Muscle layer of duodenum (tissue), 2 donors: ENCODE results near the gene ILDR2.
A peak's percentile ranks its signal among the peaks of the same experiment; 100 is the strongest.

Experiments
- H3K27ac ChIP-seq: one replicate; pipeline ENCODE4 v1.7.0; 2013; ENCODE audit warnings: mild to moderate bottlenecking, low read length
- H3K27me3 ChIP-seq: one replicate; pipeline ENCODE4 v1.7.0; 2013; ENCODE audit warnings: low read depth, mild to moderate bottlenecking, control low read depth, low read length
- H3K36me3 ChIP-seq, 2 donors: one replicate each; pipeline ENCODE4 v1.7.0; 2013; ENCODE audit warnings: low read length in 2 of 2, control low read depth in 1 of 2, mild to moderate bottlenecking in 1 of 2; ENCODE audit not compliant: insufficient read depth in 2 of 2, control insufficient read depth in 1 of 2
- H3K4me1 ChIP-seq, 2 donors: one replicate each; pipeline ENCODE4 v1.7.0; 2013; ENCODE audit warnings: low read length in 2 of 2, mild to moderate bottlenecking in 2 of 2, control low read depth in 1 of 2, moderate library complexity in 1 of 2; ENCODE audit not compliant: insufficient read depth in 2 of 2, control insufficient read depth in 1 of 2
- H3K4me3 ChIP-seq, 2 donors: one replicate each; pipeline ENCODE4 v1.7.0; 2013; ENCODE audit warnings: low read length in 2 of 2, low read depth in 1 of 2, mild to moderate bottlenecking in 1 of 2
- H3K9me3 ChIP-seq, 2 donors: one replicate each; pipeline ENCODE4 v1.7.0; 2013; ENCODE audit warnings: low read length in 2 of 2, control low read depth in 1 of 2, mild to moderate bottlenecking in 1 of 2; ENCODE audit not compliant: control insufficient read depth in 1 of 2
- donor health status: healthy.

The ILDR2 gene

DNA sequence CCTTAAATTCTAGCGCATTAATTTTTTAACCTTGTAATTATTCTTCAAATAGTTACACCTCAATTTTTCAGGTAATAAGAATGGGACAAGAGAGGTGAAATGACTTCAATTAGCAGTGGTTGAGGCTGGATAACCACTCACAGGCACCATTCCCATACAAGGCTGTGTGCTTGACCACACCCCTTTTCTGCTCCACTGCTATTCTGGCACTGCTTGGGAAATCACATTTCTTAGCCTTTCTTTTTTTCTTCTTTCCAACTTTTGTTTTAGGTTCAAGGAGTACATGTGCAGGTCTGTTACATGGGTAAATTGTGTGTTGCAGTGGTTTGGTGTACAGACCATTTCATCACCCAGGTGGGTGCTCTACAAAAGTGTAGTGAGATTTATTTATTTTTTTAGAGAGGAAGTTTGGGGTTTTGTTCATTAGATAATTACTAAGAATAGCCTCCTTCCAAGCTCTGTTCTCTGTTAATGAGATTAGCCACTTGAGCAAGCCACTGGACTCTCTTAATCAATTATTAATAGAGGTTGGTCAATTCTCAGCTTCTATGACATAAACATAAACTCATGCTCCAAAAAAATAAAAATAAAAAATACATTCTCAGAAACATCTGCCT, 14.4 kb downstream of the ILDR2 start:
- Histone ChIP-seq H3K27me3 (no peaks in the 10 kb centered on the region), H3K9me3 (no peaks in the 10 kb centered on the region), H3K36me3 (no peaks in the 10 kb centered on the region), H3K27ac (no peak overlapping the region), H3K4me3 (no peak overlapping the region), H3K4me1 (no peaks in the 10 kb centered on the region)

DNA sequence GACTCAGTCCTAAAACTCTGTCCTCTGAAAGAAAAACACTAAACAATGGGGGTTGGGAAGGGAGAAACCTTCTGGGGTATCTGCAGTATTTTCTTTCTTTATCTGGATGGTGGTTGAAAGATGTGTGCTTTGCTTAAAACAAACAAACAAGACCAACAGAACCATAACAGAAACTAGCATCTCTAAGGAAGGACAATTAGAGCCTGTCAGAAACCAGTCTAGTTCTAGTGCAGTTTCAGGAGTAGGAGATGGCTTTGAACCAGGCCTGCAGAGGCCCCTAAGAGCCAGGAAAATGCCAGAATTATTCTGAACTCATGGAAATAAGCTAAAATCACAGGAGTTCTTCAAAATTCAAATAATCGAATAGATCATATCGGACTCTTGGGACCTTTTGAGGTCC, 18.5 kb downstream of the ILDR2 start:
- Histone ChIP-seq H3K4me1 (peaks cover 0 to 3% of the 10 kb centered on the region in 2 donors), H3K27me3 (no peaks in the 10 kb centered on the region), H3K36me3 (no peaks in the 10 kb centered on the region), H3K4me3 (no peak overlapping the region), H3K9me3 (no peaks in the 10 kb centered on the region), H3K27ac (no peak overlapping the region)

DNA sequence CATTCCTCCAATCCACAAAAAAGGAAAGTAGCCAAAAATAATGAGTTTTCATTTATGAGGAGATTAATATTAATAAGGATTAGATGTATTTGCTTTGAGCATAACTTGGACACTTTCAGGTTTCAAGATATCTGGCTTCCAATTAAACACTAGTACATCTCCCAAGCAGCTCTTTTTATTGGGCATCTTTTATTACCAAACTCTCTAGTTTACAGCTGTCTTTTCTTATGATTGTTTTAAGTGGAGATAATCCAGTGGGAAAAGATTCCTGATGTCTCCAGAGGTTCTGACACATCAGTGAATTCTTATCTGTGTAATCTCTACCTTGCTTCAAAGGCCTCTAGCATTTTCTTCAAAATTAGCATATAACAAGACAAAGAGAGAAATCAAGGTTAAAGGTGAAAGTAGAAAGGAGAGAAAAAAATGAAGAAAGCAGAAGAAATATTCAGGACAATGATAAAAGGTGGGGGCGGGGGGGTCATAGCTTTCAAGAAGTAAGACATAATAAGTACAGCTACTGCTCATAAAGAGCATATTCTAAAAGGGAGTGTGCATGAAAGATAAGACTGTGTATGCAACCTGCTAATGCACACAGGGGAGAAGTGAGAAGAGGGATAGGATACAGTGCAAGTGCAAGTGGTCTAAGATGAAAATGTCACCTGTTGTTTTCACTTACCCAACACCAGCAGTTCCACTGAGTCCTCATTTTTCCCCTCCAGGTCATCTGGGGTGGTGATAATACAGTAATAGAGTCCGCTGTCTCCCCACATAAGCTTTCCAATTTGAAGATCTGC, 19.1 kb downstream of the ILDR2 start:
- no peaks in the 10 kb centered on the region for H3K27me3 ChIP-seq

DNA sequence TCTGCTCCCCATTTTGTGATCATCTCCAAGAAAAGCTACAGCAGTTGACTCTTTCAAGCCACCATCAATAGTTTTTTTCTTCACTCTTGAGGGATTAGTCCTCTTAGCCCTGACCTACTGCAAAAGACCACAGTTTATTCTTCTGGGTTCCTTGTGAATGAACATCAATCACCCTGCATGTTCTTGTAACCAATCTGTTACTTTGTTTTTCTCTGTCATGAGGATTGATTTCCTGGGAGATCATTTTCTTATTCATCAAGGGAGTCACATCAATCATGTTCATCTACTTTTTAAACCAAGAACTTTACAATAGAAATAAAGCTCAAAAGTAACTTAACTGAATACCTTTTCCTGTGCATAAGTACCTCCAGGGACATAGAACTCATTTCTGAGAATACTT, 21.8 kb downstream of the ILDR2 start:
- H3K9me3 ChIP-seq, result no peaks in the 10 kb centered on the region
- peaks cover 0 to 3% of the 10 kb centered on the region in 2 donors for H3K4me1 ChIP-seq
- H3K27me3 ChIP-seq, result no peaks in the 10 kb centered on the region
- H3K27ac ChIP-seq, result no peak overlapping the region
- no peak overlapping the region for H3K4me3 ChIP-seq
- no peaks in the 10 kb centered on the region for H3K36me3 ChIP-seq

More for the DNA sequence above, 19.1 kb downstream of the ILDR2 start:
- H3K4me1 ChIP-seq, result peaks cover 0 to 3% of the 10 kb centered on the region in 2 donors
- no peak overlapping the region for H3K4me3 ChIP-seq
- H3K9me3 ChIP-seq, result no peaks in the 10 kb centered on the region
- no peaks in the 10 kb centered on the region for H3K36me3 ChIP-seq
- H3K27ac ChIP-seq, result no peak overlapping the region

DNA sequence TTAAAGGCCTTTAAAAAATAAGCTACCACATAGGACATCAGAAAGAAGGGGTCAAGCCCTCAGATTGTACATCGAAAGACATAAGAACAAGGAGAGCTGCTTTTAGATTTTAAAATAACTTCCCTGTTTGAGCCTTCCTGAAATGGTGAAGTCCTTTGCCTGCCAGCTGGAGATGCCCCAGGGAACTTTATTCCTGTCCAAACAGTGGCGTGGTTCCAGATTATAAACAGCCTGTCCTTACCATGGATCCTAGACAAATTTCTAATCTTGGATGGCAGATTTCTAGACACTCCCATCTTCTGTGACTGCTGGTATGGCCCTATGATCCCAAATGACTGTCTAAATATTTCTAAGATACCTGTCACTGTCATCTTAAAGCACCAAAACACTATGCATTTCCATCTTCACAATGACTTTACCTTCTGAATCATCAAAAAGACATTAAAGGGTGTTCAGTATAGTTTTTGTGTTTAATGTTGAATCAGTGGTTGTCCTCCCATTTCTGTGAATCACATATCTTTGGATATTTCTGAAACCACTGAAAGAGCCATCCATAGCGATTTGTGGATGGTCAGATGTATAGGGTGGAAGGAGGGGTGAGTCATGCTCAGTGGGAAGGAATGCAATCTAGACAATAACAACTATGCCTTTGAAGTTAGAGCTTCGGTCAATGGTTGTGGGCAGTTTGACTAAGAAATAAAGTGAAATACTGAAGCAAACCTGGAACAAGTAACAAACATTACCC, 23.2 kb downstream of the ILDR2 start:
- peaks cover 0 to 8% of the 10 kb centered on the region in 2 donors for H3K4me1 ChIP-seq

DNA sequence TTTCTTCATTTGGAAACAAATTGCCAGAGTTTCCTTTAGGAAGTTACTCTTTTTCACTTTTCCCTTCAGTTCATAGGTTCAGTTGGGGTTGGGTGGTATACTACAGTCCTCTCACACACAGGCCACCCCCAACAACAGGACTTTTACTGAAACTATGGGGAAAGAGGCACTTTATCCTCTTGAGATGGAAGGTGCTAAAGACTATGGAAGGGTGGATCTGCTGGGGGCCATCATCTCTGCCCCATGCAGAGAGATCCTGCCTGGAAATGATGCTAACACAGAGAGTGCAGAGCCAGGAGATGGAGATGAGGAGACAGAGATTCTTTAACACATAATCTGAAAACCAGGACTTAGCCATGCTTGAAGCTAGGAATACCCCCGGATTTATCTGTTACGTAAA, 24.3 kb downstream of the ILDR2 start:
- Histone ChIP-seq H3K9me3 (no peaks in the 10 kb centered on the region), H3K4me3 (no peak overlapping the region), H3K4me1 (peaks cover 0 to 9% of the 10 kb centered on the region in 2 donors), H3K27ac (no peak overlapping the region), H3K27me3 (no peaks in the 10 kb centered on the region), H3K36me3 (no peaks in the 10 kb centered on the region)

More for the DNA sequence above, 23.2 kb downstream of the ILDR2 start:
- H3K27me3 ChIP-seq, result no peaks in the 10 kb centered on the region
- H3K9me3 ChIP-seq, result no peaks in the 10 kb centered on the region
- no peak overlapping the region for H3K4me3 ChIP-seq
- H3K36me3 ChIP-seq, result no peaks in the 10 kb centered on the region
- H3K27ac ChIP-seq, result no peak overlapping the region

DNA sequence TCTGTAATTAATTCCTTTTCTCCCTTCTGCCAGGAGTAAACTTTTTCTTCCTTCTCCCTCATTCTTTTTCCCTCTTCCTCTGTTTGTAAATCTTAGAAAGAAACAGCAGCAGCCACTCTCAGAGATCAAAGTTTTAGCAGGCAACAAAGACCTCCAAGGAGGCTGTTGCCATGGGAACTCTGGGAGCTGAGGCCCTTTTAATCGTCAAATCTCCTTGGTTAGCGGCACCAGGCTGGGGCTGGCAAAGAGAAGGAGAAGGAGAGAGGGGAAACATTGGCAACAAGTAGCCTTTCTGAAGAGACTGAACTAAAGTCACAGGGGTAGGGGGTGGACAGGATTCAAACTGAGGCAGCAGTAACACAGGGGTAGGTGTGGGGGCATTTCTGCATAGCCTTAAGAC, 25.2 kb downstream of the ILDR2 start:
- no peak overlapping the region for H3K27ac ChIP-seq
- no peak overlapping the region for H3K4me3 ChIP-seq
- H3K36me3 ChIP-seq, result no peaks in the 10 kb centered on the region
- no peaks in the 10 kb centered on the region for H3K27me3 ChIP-seq
- H3K4me1 ChIP-seq, result peaks cover 0 to 9% of the 10 kb centered on the region in 2 donors
- no peaks in the 10 kb centered on the region for H3K9me3 ChIP-seq

DNA sequence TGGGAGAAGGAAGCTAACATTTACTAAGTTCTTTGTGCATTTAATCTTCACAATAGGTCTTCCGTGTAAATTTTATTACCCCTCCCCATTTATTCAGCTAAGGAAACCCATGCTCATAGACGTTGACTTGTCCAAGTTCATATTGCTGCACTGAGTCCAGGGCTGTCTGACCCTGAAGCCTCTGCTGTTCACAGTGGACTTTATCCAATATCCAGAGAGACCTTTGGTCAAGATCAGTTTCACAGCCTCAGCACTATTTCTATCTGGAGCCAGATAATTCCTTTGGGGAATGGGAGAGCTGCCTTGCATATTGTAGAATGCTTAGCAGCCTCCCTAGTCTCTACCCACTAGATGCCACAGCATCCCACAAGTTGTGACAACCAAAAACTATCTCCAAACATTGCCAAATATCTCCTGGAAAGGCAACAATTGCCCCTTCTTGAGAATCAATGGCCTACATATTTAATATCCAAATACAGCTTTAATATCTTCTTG, 26.4 kb downstream of the ILDR2 start:
- Histone ChIP-seq H3K9me3 (no peaks in the 10 kb centered on the region), H3K27ac (no peak overlapping the region), H3K36me3 (no peaks in the 10 kb centered on the region), H3K27me3 (no peaks in the 10 kb centered on the region), H3K4me1 (peaks cover 0 to 9% of the 10 kb centered on the region in 2 donors), H3K4me3 (no peak overlapping the region)

DNA sequence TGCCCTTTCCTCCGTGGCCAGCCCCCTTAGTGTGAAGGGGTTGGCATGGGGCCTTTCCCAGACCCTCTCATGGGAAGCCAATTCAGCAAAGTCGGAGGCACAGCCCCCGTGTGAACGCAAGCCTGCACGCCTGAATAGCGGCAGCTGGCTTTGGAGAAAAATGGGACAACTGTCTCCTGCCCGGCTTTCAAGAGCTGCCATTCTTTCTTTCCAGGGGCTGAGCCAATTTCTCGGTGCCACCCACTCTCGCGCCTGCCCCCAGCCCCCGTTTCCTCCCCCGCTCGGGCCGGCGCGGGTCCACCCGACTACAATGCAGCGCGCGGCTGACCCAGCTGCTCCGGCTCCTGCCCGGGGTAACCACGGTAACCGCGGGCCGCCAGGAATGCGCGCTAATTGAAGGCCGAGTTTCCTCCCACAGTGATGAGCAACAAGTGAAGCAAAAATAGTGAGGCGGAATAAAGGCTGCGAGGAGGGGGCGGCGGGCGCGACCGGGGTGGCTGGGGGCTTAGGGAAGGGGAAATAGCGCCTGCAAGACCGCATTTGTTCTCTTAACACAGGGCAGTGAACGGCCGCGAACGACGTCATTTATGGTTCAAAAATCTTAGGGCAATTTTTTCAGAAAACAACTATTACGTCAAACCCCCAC, 27.8 kb downstream of the ILDR2 start:
- H3K27me3 ChIP-seq, result no peaks in the 10 kb centered on the region
- H3K27ac ChIP-seq, result no peak overlapping the region
- peak overlapping the region; percentile 16 to 58 for H3K4me3 ChIP-seq
- H3K9me3 ChIP-seq, result no peaks in the 10 kb centered on the region
- H3K36me3 ChIP-seq, result no peaks in the 10 kb centered on the region
- H3K4me1 ChIP-seq, result peaks cover 0 to 9% of the 10 kb centered on the region in 2 donors

DNA sequence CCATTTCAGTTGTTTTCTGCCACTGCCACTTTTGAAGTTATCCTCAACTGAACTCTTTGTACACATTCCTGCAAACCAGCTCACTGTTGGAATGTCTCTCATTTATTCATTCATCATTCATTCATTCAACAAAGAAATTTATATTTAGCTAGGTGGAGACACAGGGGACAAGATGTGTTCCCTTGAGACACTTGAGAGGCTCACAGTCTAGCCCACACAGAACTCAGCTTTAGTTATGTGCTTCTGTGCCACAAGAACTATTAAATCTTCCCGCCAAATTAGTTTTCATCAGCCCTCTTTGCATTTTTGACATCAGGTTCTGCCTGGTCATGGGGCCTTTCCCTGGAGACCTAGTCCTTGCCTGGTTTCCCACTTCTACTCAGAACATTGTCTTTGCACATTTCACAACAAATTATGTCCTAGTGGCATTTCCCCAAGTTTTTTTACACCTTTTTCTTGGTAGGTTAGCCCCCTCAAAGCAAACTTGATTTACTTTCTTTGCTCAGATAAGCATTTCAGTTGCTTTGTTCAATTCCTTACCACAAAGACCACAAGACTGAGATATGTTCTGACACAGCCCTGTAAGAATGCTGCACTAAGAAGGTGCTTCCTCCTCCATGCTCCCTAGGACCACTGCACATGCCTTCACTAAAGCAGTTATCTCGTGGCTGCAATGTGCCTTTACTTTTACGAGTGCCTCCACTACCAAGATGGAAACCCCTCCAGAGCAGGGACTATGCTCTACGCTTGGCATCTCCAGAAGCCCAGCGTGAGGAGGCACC, 31.0 kb downstream of the ILDR2 start:
- Histone ChIP-seq H3K27ac (no peak overlapping the region), H3K9me3 (no peaks in the 10 kb centered on the region), H3K36me3 (no peaks in the 10 kb centered on the region), H3K4me1 (peaks cover 0 to 6% of the 10 kb centered on the region in 2 donors), H3K4me3 (no peak overlapping the region), H3K27me3 (no peaks in the 10 kb centered on the region)
